Measurements from ENCODE around the gene ITGB3BP. TPM values are rescaled to one million over a fixed set of nuclear protein-coding genes. Genes with fewer than 3 reads are reported as not detected.

The ITGB3BP gene
- total RNA-seq, 1 experiment from 2014 or later: 23.6 TPM

GRCh38 chr1:63453232-63453631 is 69.8 kb downstream of the ITGB3BP start:
- ChIA-PET CTCF (no interaction called here), POLR2A (no interaction called here)
- Histone ChIP-seq H3K27me3 (replicated peaks; ENCODE audit: control insufficient read depth, insufficient read depth, low read length) (no peaks in the 10 kb centered on the region), H3K4me1 (no peaks in the 10 kb centered on the region), H3K4me3 (ENCODE audit: low read depth, low read length) (no peak overlapping the region), H3K9me3 (no peaks in the 10 kb centered on the region), H3K36me3 (ENCODE audit: control insufficient read depth, insufficient read depth, low read length) (no peaks in the 10 kb centered on the region)
- Mint-ChIP-seq H3K36me3 (ENCODE audit: insufficient read depth, unreplicated experiment) (no peaks in the 10 kb centered on the region), H3K27ac (ENCODE audit: unreplicated experiment) (no peak overlapping the region), H3K9me3 (ENCODE audit: unreplicated experiment) (no peaks in the 10 kb centered on the region), H3K4me1 (ENCODE audit: low read depth, unreplicated experiment) (no peaks in the 10 kb centered on the region), H3K27me3 (ENCODE audit: insufficient read depth, unreplicated experiment) (no peaks in the 10 kb centered on the region), H3K4me3 (ENCODE audit: unreplicated experiment) (no peak overlapping the region)
- intact Hi-C loops (cut with micrococcal nuclease; ENCODE audit: unreplicated experiment): no loop called here
- no peak for TF ChIP-seq CTCF (IDR thresholded peaks at IDR 0.05; ENCODE audit: insufficient read depth in 1 of 2, low read depth in 1 of 2, low read length in 1 of 2, severe bottlenecking in 1 of 2, unreplicated experiment in 1 of 2)
- no TSS peak for BruUV-seq (replicated peaks)
- no peak for DNase-seq

- no peaks in the 10 kb centered on the region for H3K36me3 Mint-ChIP-seq (ENCODE audit: insufficient read depth, unreplicated experiment)
- Histone ChIP-seq H3K27me3 (replicated peaks; ENCODE audit: control insufficient read depth, insufficient read depth, low read length) (no peaks in the 10 kb centered on the region), H3K36me3 (ENCODE audit: control insufficient read depth, insufficient read depth, low read length) (no peaks in the 10 kb centered on the region), H3K4me3 (ENCODE audit: low read depth, low read length) (no peak overlapping the region), H3K9me3 (no peaks in the 10 kb centered on the region), H3K4me1 (no peaks in the 10 kb centered on the region)
- no TSS peak for BruUV-seq (replicated peaks)
- H3K4me3 Mint-ChIP-seq (ENCODE audit: unreplicated experiment): no peak overlapping the region
- intact Hi-C loops (cut with micrococcal nuclease; ENCODE audit: unreplicated experiment): no loop called here
- no peaks in the 10 kb centered on the region for H3K4me1 Mint-ChIP-seq (ENCODE audit: low read depth, unreplicated experiment)
- ChIA-PET POLR2A (no interaction called here), CTCF (no interaction called here)
- DNase-seq: no peak
- H3K9me3 Mint-ChIP-seq (ENCODE audit: unreplicated experiment): no peaks in the 10 kb centered on the region
- no peak overlapping the region for H3K27ac Mint-ChIP-seq (ENCODE audit: unreplicated experiment)
- no peak for TF ChIP-seq CTCF (IDR thresholded peaks at IDR 0.05; ENCODE audit: insufficient read depth in 1 of 2, low read depth in 1 of 2, low read length in 1 of 2, severe bottlenecking in 1 of 2, unreplicated experiment in 1 of 2)
- no peaks in the 10 kb centered on the region for H3K27me3 Mint-ChIP-seq (ENCODE audit: insufficient read depth, unreplicated experiment)
Measured at GRCh38 chr1:63450416-63450815, 72.6 kb downstream of the ITGB3BP start.

GRCh38 chr1:63448731-63449246 is 74.2 kb downstream of the ITGB3BP start:
- Mint-ChIP-seq H3K4me1 (ENCODE audit: low read depth, unreplicated experiment) (no peaks in the 10 kb centered on the region), H3K27ac (ENCODE audit: unreplicated experiment) (no peak overlapping the region), H3K36me3 (ENCODE audit: insufficient read depth, unreplicated experiment) (no peaks in the 10 kb centered on the region), H3K9me3 (ENCODE audit: unreplicated experiment) (no peaks in the 10 kb centered on the region), H3K4me3 (ENCODE audit: unreplicated experiment) (no peak overlapping the region), H3K27me3 (ENCODE audit: insufficient read depth, unreplicated experiment) (no peaks in the 10 kb centered on the region)
- no peak for DNase-seq
- Histone ChIP-seq H3K4me3 (ENCODE audit: low read depth, low read length) (no peak overlapping the region), H3K4me1 (no peaks in the 10 kb centered on the region), H3K27me3 (replicated peaks; ENCODE audit: control insufficient read depth, insufficient read depth, low read length) (no peaks in the 10 kb centered on the region), H3K9me3 (no peaks in the 10 kb centered on the region), H3K36me3 (ENCODE audit: control insufficient read depth, insufficient read depth, low read length) (no peaks in the 10 kb centered on the region)
- no peak for TF ChIP-seq CTCF (IDR thresholded peaks at IDR 0.05; ENCODE audit: insufficient read depth in 1 of 2, low read depth in 1 of 2, low read length in 1 of 2, severe bottlenecking in 1 of 2, unreplicated experiment in 1 of 2)
- CTCF ChIA-PET: no interaction called here
- POLR2A ChIA-PET: no interaction called here
- no TSS peak for BruUV-seq (replicated peaks)
- intact Hi-C loops (cut with micrococcal nuclease; ENCODE audit: unreplicated experiment): no loop called here
